ENCODE measurements around the gene ATP8B1.

The ATP8B1 gene

DNA sequence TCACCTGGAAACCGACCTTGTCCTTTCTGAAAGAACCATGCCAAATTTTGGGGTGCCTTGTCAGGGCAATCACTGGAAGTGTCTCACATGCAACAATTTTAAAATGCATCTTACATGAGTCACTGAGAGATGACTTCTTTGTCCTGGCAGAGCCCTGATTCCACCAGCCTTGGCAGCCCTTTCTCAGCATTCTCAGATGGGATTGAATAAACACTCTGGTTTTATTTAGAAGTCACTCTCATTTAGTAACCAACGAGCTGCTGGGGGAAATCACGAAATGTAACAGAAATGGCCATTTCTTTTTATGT is 3.8 kb upstream of the ATP8B1 start:
- ATAC-seq (no peak), DNase-seq (ENCODE audit: low spot score in 2 of 2) (no peak)
- Mint-ChIP-seq H3K27ac (no peak overlapping the region), H3K4me1 (peaks cover 5% of the 10 kb centered on the region), H3K9me3 (peaks cover 5% of the 10 kb centered on the region), H3K36me3 (no peaks in the 10 kb centered on the region), H3K4me3 (no peak overlapping the region)

DNA sequence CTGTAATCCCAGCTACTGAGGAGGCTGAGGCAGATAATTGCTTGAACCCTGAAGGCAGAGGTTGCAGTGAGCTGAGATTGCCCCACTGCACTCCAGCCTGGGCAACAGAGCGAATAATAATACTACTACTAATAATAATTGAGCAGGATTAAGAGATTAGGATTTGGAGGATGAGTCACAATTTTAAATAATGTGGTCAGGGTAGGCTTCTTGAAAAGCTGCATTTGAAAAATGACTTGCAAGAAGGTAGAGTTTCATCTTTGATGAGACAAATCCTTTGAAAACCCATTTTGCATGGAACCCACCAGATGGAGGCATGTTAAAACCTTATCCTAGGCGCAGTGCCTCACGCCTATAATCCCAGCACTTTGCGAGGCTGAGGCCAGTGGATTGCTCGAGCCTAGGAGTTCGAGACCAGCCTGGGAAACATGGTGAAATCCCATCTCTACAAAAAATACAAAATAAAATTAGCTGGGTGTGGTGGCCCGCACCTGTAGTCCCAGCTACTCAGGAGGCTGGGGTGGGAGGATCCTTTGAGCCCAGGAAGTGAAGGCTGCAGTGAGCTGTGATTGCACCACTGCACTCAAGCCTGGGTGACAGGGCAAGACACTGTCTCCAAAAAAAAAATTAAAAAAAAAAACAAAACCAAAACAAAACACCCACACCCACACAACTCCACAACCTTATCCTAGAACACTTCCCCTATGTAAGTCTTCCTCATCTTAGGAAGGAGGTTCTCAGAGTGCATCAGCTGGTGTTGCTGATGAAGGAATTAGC is 3.3 kb upstream of the ATP8B1 start:
- ATAC-seq (no peak), DNase-seq (ENCODE audit: low spot score in 2 of 2) (no peak)
- H3K9me3 Mint-ChIP-seq, result peaks cover 3% of the 10 kb centered on the region
- no peak overlapping the region for H3K27ac Mint-ChIP-seq
- H3K4me3 Mint-ChIP-seq, result no peak overlapping the region
- H3K4me1 Mint-ChIP-seq, result peaks cover 11% of the 10 kb centered on the region
- H3K36me3 Mint-ChIP-seq, result no peaks in the 10 kb centered on the region

DNA sequence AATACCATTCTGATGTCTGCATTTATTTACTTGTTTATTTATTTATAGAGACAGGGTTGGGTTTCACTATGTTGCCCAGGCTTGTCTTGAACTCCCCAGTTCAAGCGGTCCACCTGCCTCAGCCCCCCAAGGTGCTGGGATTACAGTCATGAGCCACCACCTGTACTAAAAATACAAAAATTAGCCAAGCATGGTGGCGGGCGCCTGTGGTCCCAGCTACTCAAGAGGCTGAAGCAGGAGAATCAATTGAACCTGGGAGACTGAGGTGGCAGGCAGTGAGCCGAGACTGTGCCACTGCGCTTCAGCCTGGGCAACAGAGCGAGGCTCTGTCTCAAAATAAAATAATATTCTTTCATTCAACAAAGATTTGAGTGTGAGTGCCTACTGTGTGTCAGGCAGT is 2.0 kb upstream of the ATP8B1 start:
- ATAC-seq (no peak), DNase-seq (ENCODE audit: low spot score in 2 of 2) (no peak)
- Mint-ChIP-seq H3K36me3 (no peaks in the 10 kb centered on the region), H3K27ac (no peak overlapping the region), H3K4me3 (no peak overlapping the region), H3K4me1 (peaks cover 11% of the 10 kb centered on the region), H3K9me3 (no peaks in the 10 kb centered on the region)

GRCh38 chr18:57804557-57804956 is 1.4 kb upstream of the ATP8B1 start:
- Mint-ChIP-seq H3K4me1 (peaks cover 11% of the 10 kb centered on the region), H3K36me3 (no peaks in the 10 kb centered on the region), H3K27ac (no peak overlapping the region), H3K4me3 (no peak overlapping the region), H3K9me3 (no peaks in the 10 kb centered on the region)
- no peak for ATAC-seq
- no peak for DNase-seq (ENCODE audit: low spot score in 2 of 2)

DNA sequence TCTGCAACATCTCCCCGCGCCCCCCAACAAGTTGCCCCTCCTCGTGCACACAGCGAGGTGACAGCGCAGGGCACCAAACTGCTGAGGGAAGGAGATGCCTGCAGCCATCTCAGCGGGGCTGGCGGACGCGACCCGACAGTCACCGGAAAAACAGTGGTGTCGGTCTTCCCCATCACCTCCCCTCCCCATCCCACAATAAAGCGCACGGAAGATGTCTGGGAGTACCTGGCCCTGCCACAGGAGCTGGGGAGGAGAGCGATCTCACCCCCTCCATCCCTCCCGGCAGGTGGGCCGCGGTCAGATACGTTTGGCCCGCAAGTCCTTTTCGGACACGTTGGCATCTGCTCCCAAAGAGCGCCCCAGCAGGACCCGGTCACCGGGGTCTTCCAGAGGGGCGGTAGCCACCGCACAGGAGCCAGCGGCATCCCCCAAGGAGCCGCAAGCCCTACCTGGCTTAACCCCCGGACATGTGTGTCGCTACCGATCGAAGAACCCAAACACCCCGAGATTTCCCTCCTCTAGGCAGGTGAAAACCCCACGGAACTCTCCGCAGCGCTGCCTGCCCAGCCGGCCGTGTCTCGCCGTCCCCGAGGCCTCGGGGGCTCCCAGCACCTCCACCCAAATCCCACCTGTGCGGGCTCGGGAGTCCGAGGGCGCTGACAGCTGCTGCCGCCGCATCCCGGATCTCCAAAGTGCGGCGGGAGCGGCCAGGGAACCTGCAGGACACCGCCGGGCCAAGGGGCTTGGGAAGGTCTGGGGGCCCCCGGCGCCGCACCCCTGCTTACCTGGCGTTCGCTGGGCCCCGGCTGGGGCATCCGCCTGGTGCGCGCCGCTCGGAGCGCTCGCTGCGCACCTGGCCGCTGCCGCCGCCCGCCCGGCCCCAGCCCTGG is 657 bp downstream of the ATP8B1 start:
- DNase-seq (ENCODE audit: low spot score in 2 of 2) (no peak), ATAC-seq (peak; percentile 12)
- H3K36me3 Mint-ChIP-seq, result no peaks in the 10 kb centered on the region
- H3K4me3 Mint-ChIP-seq, result peak overlapping the region; percentile 55
- no peaks in the 10 kb centered on the region for H3K9me3 Mint-ChIP-seq
- H3K27ac Mint-ChIP-seq, result no peak overlapping the region
- H3K4me1 Mint-ChIP-seq, result peaks cover 11% of the 10 kb centered on the region

GRCh38 chr18:57801761-57802212 is 1.3 kb downstream of the ATP8B1 start:
- H3K36me3 Mint-ChIP-seq, result no peaks in the 10 kb centered on the region
- no peak for DNase-seq (ENCODE audit: low spot score in 2 of 2)
- no peaks in the 10 kb centered on the region for H3K9me3 Mint-ChIP-seq
- H3K27ac Mint-ChIP-seq, result no peak overlapping the region
- ATAC-seq, result no peak
- peak overlapping the region; percentile 55 for H3K4me3 Mint-ChIP-seq
- peaks cover 11% of the 10 kb centered on the region for H3K4me1 Mint-ChIP-seq

GRCh38 chr18:57801325-57801724 is 1.8 kb downstream of the ATP8B1 start:
- ATAC-seq (no peak), DNase-seq (ENCODE audit: low spot score in 2 of 2) (no peak)
- H3K36me3 Mint-ChIP-seq, result no peaks in the 10 kb centered on the region

GRCh38 chr18:57798713-57799373 is 4.3 kb downstream of the ATP8B1 start:
- ATAC-seq, result no peak
- no peaks in the 10 kb centered on the region for H3K36me3 Mint-ChIP-seq
- no peaks in the 10 kb centered on the region for H3K9me3 Mint-ChIP-seq
- no peak for DNase-seq (ENCODE audit: low spot score in 2 of 2)
- H3K4me1 Mint-ChIP-seq, result peaks cover 11% of the 10 kb centered on the region
- no peak overlapping the region for H3K27ac Mint-ChIP-seq
- H3K4me3 Mint-ChIP-seq, result no peak overlapping the region

More at GRCh38 chr18:57801325-57801724, 1.8 kb downstream of the ATP8B1 start:
- Mint-ChIP-seq H3K27ac (no peak overlapping the region), H3K4me1 (peaks cover 11% of the 10 kb centered on the region), H3K4me3 (peak overlapping the region; percentile 55), H3K9me3 (no peaks in the 10 kb centered on the region)

DNA sequence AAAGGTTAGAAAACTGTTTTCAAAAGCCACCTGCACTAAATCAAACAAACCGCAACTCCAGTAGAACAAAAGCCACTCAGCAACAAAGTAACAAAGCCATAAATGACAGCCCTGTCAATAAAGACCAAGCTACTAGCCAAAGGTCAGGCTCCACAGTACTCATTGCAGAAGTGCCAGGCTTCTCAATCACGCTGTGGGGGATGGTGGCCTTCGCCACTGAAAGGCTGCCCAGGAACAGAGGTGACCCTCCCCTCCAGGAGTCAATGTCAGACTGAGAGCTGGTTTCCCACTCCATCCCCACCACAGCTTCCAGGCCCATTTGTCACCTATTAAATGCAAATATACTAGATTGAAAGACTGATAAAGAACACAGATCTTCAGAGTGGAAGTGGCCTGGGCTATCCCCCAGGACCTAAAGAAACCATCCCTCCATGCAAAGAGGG is 5.9 kb downstream of the ATP8B1 start:
- no peak overlapping the region for H3K4me3 Mint-ChIP-seq
- ATAC-seq (no peak), DNase-seq (ENCODE audit: low spot score in 2 of 2) (no peak)
- H3K27ac Mint-ChIP-seq, result no peak overlapping the region
- peaks cover 8% of the 10 kb centered on the region for H3K4me1 Mint-ChIP-seq
- no peaks in the 10 kb centered on the region for H3K36me3 Mint-ChIP-seq
- no peaks in the 10 kb centered on the region for H3K9me3 Mint-ChIP-seq

GRCh38 chr18:57794951-57795728 is 8.0 kb downstream of the ATP8B1 start:
- H3K36me3 Mint-ChIP-seq, result no peaks in the 10 kb centered on the region
- H3K27ac Mint-ChIP-seq, result no peak overlapping the region
- H3K9me3 Mint-ChIP-seq, result no peaks in the 10 kb centered on the region
- H3K4me3 Mint-ChIP-seq, result no peak overlapping the region
- no peaks in the 10 kb centered on the region for H3K4me1 Mint-ChIP-seq
- ATAC-seq (no peak), DNase-seq (ENCODE audit: low spot score in 2 of 2) (no peak)

GRCh38 chr18:57793302-57793986 is 9.7 kb downstream of the ATP8B1 start:
- no peaks in the 10 kb centered on the region for H3K4me1 Mint-ChIP-seq
- H3K4me3 Mint-ChIP-seq, result no peak overlapping the region
- H3K27ac Mint-ChIP-seq, result no peak overlapping the region
- DNase-seq (ENCODE audit: low spot score in 2 of 2) (no peak), ATAC-seq (no peak)
- H3K36me3 Mint-ChIP-seq, result no peaks in the 10 kb centered on the region
- no peaks in the 10 kb centered on the region for H3K9me3 Mint-ChIP-seq

DNA sequence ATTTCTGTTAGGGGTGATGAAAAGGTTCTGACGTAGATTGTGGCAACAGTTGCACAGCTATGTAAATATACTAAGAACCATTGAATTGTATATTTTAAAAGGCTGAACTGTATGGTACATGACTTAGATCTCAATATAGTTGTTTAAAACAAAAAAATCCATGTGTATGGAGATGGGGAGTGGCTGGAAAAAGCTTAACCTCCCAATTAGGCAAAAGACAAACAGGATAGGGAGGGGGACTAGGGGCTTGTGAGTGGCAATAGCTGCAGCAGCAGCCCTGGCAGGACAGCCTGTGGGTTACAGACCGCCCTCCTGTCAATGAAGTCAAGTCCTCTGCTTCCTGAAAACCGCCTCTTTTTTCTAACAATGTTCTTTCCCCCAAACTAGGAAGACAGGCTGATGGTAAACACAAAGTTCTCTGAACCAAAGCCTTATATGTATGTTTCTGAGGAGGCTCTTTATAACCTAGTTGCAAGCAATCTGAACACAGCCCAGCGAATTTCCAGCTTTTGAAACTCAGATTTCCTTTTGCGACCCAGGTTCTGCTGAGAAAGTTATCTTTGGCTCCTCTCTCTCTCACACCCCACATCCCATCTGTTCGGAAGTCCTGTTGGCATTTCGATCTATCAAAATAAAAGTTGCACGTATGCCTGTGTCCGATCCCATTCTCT is 10.3 kb downstream of the ATP8B1 start:
- no peaks in the 10 kb centered on the region for H3K36me3 Mint-ChIP-seq

GRCh38 chr18:57791911-57792310 is 11.2 kb downstream of the ATP8B1 start:
- Mint-ChIP-seq H3K4me3 (no peak overlapping the region), H3K27ac (no peak overlapping the region), H3K4me1 (no peaks in the 10 kb centered on the region), H3K36me3 (no peaks in the 10 kb centered on the region), H3K9me3 (no peaks in the 10 kb centered on the region)
- DNase-seq (ENCODE audit: low spot score in 2 of 2) (no peak), ATAC-seq (no peak)

More for the DNA sequence above, 10.3 kb downstream of the ATP8B1 start:
- Mint-ChIP-seq H3K4me3 (no peak overlapping the region), H3K27ac (no peak overlapping the region), H3K4me1 (no peaks in the 10 kb centered on the region), H3K9me3 (no peaks in the 10 kb centered on the region)
- DNase-seq (ENCODE audit: low spot score in 2 of 2), result no peak
- no peak for ATAC-seq

DNA sequence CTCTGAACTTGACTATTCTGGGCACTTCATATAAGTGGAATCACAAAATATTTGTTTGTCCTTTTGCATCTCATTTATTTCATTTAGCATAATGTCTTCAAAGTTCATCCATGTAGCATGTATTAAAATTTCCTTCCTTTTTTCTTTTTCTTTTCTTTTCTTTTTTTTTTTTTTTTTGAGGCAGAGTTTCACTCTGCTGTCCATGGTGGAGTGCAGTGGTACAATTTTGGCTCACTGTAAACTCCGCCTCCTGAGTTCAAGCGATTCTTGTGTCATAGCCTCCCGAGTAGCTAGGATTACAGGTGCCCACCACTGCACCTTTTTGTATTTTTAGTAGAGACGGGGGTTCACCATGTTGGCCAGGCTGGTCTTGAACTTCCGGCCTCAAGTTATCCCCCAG is 11.9 kb downstream of the ATP8B1 start:
- no peaks in the 10 kb centered on the region for H3K9me3 Mint-ChIP-seq
- H3K27ac Mint-ChIP-seq, result no peak overlapping the region
- no peaks in the 10 kb centered on the region for H3K36me3 Mint-ChIP-seq
- no peak overlapping the region for H3K4me3 Mint-ChIP-seq
- DNase-seq (ENCODE audit: low spot score in 2 of 2) (no peak), ATAC-seq (no peak)
- H3K4me1 Mint-ChIP-seq, result no peaks in the 10 kb centered on the region

Measured in stimulated activated effector memory CD8-positive, alpha-beta T cell treated with anti-CD3 and anti-CD28 coated beads, Interleukin-12 subunit alpha, Interleukin-12 subunit beta, amount 100 ng/mL, for 72 hours (primary cell).